Calu3 (cell line): ENCODE measurements around the gene KIAA1755. TPM values are rescaled to one million over a fixed set of nuclear protein-coding genes. Genes with fewer than 3 reads are reported as not detected.

Source experiments
- BruUV-seq: library from RNA; stranded (reverse); fragments of 400-500 nt; replicated peaks from 2 replicates; lab custom pipeline; 2021; lab: Mats Ljungman, UMichigan
- CTCF ChIA-PET: fragments of 300-600 bp; sonication (Branson Sonifier 250); formaldehyde crosslinking; loops from one replicate; lab custom pipeline; 2022; ENCODE audit warnings: antibody characterized with exemption; lab: Charles Lee
- DNase-seq: peaks from one replicate; pipeline ENCODE4 v3.0.0; 2022
- H3K27ac Mint-ChIP-seq: one replicate; pipeline ENCODE4 v1.8.0; 2022; ENCODE audit warnings: mixed read lengths; ENCODE audit not compliant: unreplicated experiment
- H3K27me3 Mint-ChIP-seq: one replicate; pipeline ENCODE4 v1.8.0; 2022; ENCODE audit warnings: mixed read lengths; ENCODE audit not compliant: unreplicated experiment
- H3K36me3 Mint-ChIP-seq: one replicate; pipeline ENCODE4 v1.8.0; 2022; ENCODE audit warnings: mild to moderate bottlenecking, moderate library complexity, mixed read lengths; ENCODE audit not compliant: insufficient read depth, unreplicated experiment
- H3K4me1 Mint-ChIP-seq: one replicate; pipeline ENCODE4 v1.8.0; 2022; ENCODE audit warnings: mild to moderate bottlenecking, low read depth, mixed read lengths; ENCODE audit not compliant: unreplicated experiment
- H3K4me3 Mint-ChIP-seq: one replicate; pipeline ENCODE4 v1.8.0; 2022; ENCODE audit warnings: mild to moderate bottlenecking, low read depth, moderate library complexity, mixed read lengths; ENCODE audit not compliant: unreplicated experiment
- H3K9me3 Mint-ChIP-seq: one replicate; pipeline ENCODE4 v1.8.0; 2022; ENCODE audit warnings: low read depth, mixed read lengths; ENCODE audit not compliant: unreplicated experiment
- CTCF ChIP-seq: fragments of 200-600 bp; IDR thresholded peaks from one replicate; pipeline ENCODE4 v1.8.0; 2022; ENCODE audit warnings: antibody characterized with exemption; ENCODE audit not compliant: unreplicated experiment
- intact Hi-C: fragments of 100-400 bp; cut with micrococcal nuclease; formaldehyde crosslinking; loops from one replicate; pipeline ENCODE4 v1.10.0; 2022; ENCODE audit not compliant: unreplicated experiment
- total RNA-seq: library from RNA; stranded (reverse); gene quantifications from 2 replicates; pipeline ENCODE4 v1.2.3, GENCODE V29; 2022

The KIAA1755 gene
- total RNA-seq, 1 experiment from 2014 or later: not detected

DNA sequence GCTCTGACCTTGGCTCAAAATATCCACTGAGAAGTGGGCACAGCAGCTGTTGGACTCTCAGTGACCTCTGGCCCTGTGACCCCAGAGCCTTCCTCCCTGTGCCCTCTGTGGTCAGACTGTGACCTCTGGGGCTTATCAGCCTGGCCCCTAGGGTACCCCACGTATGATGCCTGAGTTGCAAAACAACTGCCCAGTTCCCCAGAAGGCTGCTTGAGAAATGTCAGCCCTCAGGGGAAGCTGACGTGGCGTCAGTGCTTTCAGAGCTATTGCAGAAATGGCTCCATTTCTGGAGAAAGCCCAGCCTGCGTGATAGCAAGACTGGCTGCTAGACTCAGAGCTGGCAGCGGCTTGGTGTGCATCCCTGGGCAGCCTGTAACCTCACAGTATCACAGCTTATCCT, 63.9 kb downstream of the KIAA1755 start:
- intact Hi-C loops: no loop called here
- CTCF ChIA-PET: interaction anchor here (0.9 to 1.7 kb wide), 3 partner anchors 27 to 104 kb away, joined by 3 read pairs; no protein-coding TSS in a partner anchor
- Mint-ChIP-seq H3K9me3 (peaks cover 4% of the 10 kb centered on the region), H3K4me3 (no peak overlapping the region), H3K4me1 (peaks cover 3% of the 10 kb centered on the region), H3K27me3 (no peaks in the 10 kb centered on the region), H3K36me3 (no peaks in the 10 kb centered on the region), H3K27ac (no peak overlapping the region)
- no peak for DNase-seq
- no peak for TF ChIP-seq CTCF
- BruUV-seq: no TSS peak

DNA sequence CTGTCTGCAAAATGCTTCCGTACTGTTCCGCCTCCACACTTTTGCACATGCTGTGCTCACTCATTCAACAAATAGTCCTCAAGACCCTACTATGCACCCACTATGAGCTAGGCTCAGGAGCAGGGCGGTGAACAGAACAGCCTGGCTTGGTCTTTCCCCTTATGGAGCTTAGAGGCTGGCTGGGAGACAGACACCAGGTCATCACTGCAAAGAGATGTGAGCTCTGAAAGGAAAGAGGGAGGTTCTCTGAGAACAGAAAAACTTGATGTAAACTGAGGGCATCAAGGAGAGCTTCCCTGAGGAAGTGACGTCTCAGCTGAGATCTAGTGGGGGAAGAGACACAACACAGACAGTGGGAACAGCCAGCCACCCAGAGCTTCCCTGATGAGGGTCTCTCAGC, 64.5 kb downstream of the KIAA1755 start:
- Mint-ChIP-seq H3K36me3 (no peaks in the 10 kb centered on the region), H3K27ac (no peak overlapping the region), H3K4me3 (no peak overlapping the region), H3K4me1 (peaks cover 8% of the 10 kb centered on the region), H3K9me3 (peaks cover 4% of the 10 kb centered on the region), H3K27me3 (no peaks in the 10 kb centered on the region)
- no peak for DNase-seq
- intact Hi-C loops: no loop called here
- CTCF ChIA-PET: interaction anchor here (0.9 to 1.7 kb wide), 3 partner anchors 27 to 104 kb away, joined by 3 read pairs; no protein-coding TSS in a partner anchor
- no peak for TF ChIP-seq CTCF
- BruUV-seq: no TSS peak

GRCh38 chr20:38195521-38195920, 65.0 kb downstream of the KIAA1755 start:
- Mint-ChIP-seq H3K4me3 (no peak overlapping the region), H3K27me3 (no peaks in the 10 kb centered on the region)

GRCh38 chr20:38194971-38195504, 65.5 kb downstream of the KIAA1755 start:
- Mint-ChIP-seq H3K4me3 (no peak overlapping the region), H3K27ac (no peak overlapping the region), H3K4me1 (peaks cover 11% of the 10 kb centered on the region), H3K9me3 (peaks cover 4% of the 10 kb centered on the region), H3K27me3 (no peaks in the 10 kb centered on the region), H3K36me3 (no peaks in the 10 kb centered on the region)
- CTCF ChIA-PET: no interaction called here
- intact Hi-C loops: no loop called here
- no peak for DNase-seq
- BruUV-seq: no TSS peak
- no peak for TF ChIP-seq CTCF

More at GRCh38 chr20:38195521-38195920, 65.0 kb downstream of the KIAA1755 start:
- intact Hi-C loops: no loop called here
- CTCF ChIA-PET: interaction anchor here (0.9 to 1.7 kb wide), 3 partner anchors 26 to 105 kb away, joined by 3 read pairs; no protein-coding TSS in a partner anchor
- DNase-seq: no peak
- no peak for TF ChIP-seq CTCF
- H3K27ac Mint-ChIP-seq: no peak overlapping the region
- H3K4me1 Mint-ChIP-seq: peaks cover 11% of the 10 kb centered on the region
- H3K36me3 Mint-ChIP-seq: no peaks in the 10 kb centered on the region
- peaks cover 4% of the 10 kb centered on the region for H3K9me3 Mint-ChIP-seq
- no TSS peak for BruUV-seq
